OCI-M1 (cell line): ENCODE data around the gene ELK3.

Source experiments
- DNase-seq: peaks from one replicate; lab custom pipeline; 2025; lab: John Stamatoyannopoulos, UW

ELK3 gene

GRCh38 chr12:96212456-96213375 is 18.5 kb downstream of the ELK3 start:
- DNase-seq = no peak

GRCh38 chr12:96213869-96214268 is 19.7 kb downstream of the ELK3 start:
- DNase-seq = no peak

GRCh38 chr12:96215919-96216273 is 21.7 kb downstream of the ELK3 start:
- no peak for DNase-seq

- DNase-seq = no peak
Observed at GRCh38 chr12:96218989-96219678, 25.0 kb downstream of the ELK3 start.

GRCh38 chr12:96219700-96220206 is 25.6 kb downstream of the ELK3 start:
- no peak for DNase-seq

- DNase-seq = no peak
Observed at GRCh38 chr12:96220902-96221301, 26.7 kb downstream of the ELK3 start.

- no peak for DNase-seq
Observed at GRCh38 chr12:96221391-96221790, 27.2 kb downstream of the ELK3 start.

- DNase-seq = no peak
Observed at GRCh38 chr12:96223411-96224218, 29.4 kb downstream of the ELK3 start.

GRCh38 chr12:96224219-96224615 is 30.0 kb downstream of the ELK3 start:
- no peak for DNase-seq

GRCh38 chr12:96225044-96225855 is 31.1 kb downstream of the ELK3 start:
- no peak for DNase-seq

GRCh38 chr12:96225994-96226399 is 31.8 kb downstream of the ELK3 start:
- DNase-seq = no peak

- no peak for DNase-seq
Observed at GRCh38 chr12:96226401-96226800, 32.2 kb downstream of the ELK3 start.

GRCh38 chr12:96226801-96227348 is 32.7 kb downstream of the ELK3 start:
- DNase-seq = no peak

- DNase-seq = no peak
Observed at GRCh38 chr12:96227365-96228106, 33.4 kb downstream of the ELK3 start.

GRCh38 chr12:96228566-96229248 is 34.5 kb downstream of the ELK3 start:
- DNase-seq = no peak

- no peak for DNase-seq
Observed at GRCh38 chr12:96230646-96231045, 36.5 kb downstream of the ELK3 start.

GRCh38 chr12:96233168-96233567 is 39.0 kb downstream of the ELK3 start:
- DNase-seq = no peak

- DNase-seq = no peak
Observed at GRCh38 chr12:96233939-96234461, 39.8 kb downstream of the ELK3 start.
